Upper lobe of left lung (tissue), 6 donors: ENCODE measurements around the gene ITGA1. TPM values are rescaled to one million over a fixed set of nuclear protein-coding genes. Genes with fewer than 3 reads are reported as not detected.
A peak's percentile ranks its signal among the peaks of the same experiment; 100 is the strongest.

Experiments
- ATAC-seq, 2 donors: fragments of 200-7000 bp; cut with Tn5 transposase; one replicate each; pipeline ENCODE4 v1.9.1; 2022; ENCODE audit warnings: mild to moderate bottlenecking in 2 of 2, moderate library complexity in 2 of 2; ENCODE audit not compliant: low FRiP score in 2 of 2
- DNase-seq, 2 donors: peaks; one replicate each; pipeline ENCODE4 v3.0.0-alpha.2; 2019 to 2020
- H3K27ac ChIP-seq, 4 donors: fragments of 200-600 bp; sonication (generic); one replicate each; pipeline ENCODE4 v1.5.1; 2016 to 2019
- H3K27me3 ChIP-seq, 4 donors: fragments of 200-600 bp; sonication (generic); one replicate each; pipeline ENCODE4 v1.5.1; 2017 to 2019
- H3K36me3 ChIP-seq, 4 donors: fragments of 200-600 bp; sonication (generic); one replicate each; pipeline ENCODE4 v1.5.1; 2016 to 2019
- H3K4me1 ChIP-seq, 4 donors: fragments of 200-600 bp; sonication (generic); one replicate each; pipeline ENCODE4 v1.5.1; 2018 to 2019
- H3K4me3 ChIP-seq, 4 donors: fragments of 200-600 bp; sonication (generic); one replicate each; pipeline ENCODE4 v1.5.1; 2017 to 2019; ENCODE audit warnings: mild to moderate bottlenecking in 2 of 4, moderate library complexity in 1 of 4
- H3K9me3 ChIP-seq, 4 donors: fragments of 200-600 bp; sonication (generic); one replicate each; pipeline ENCODE4 v1.5.1; 2018 to 2019
- CTCF ChIP-seq, 6 experiments: fragments of 450-650 bp in 4 of 6; fragments of 200-600 bp in 2 of 6; sonication (generic) in 2 of 6; IDR thresholded peaks; one replicate each; pipeline ENCODE4 v1.5.1; 2016 to 2019; ENCODE audit warnings: antibody characterized with exemption in 6 of 6
- EP300 ChIP-seq, 4 donors: sonication (generic); formaldehyde crosslinking; IDR thresholded peaks; one replicate each; pipeline ENCODE4 v1.5.1; 2017; ENCODE audit warnings: antibody characterized with exemption in 4 of 4, control low read depth in 2 of 4
- POLR2A ChIP-seq, 4 donors: fragments of 450-650 bp; IDR thresholded peaks; one replicate each; pipeline ENCODE4 v1.5.1; 2016 to 2017; ENCODE audit warnings: antibody characterized with exemption in 4 of 4, mild to moderate bottlenecking in 2 of 4
- POLR2AphosphoS5 ChIP-seq, 2 donors: sonication (generic); formaldehyde crosslinking; IDR thresholded peaks; one replicate each; pipeline ENCODE4 v1.5.1; 2017; ENCODE audit warnings: antibody characterized with exemption in 2 of 2
- WGBS, 2 donors: methylation state at CpG; one replicate each; pipeline ENCODE4 v1.1.5; 2017 to 2018; 5-methylcytosine and 5-hydroxymethylcytosine counted together
- total RNA-seq, 6 donors: library from RNA; depleted of rRNA in 4 of 6; stranded (reverse); fragments of >200 nt in 4 of 6; gene quantifications; one replicate each; pipeline versions ENCODE4 v1.1.0 to v1.2.1, GENCODE V29; 2016 to 2021
- donor health status: DM: no; HTN: no; CAD: no; lungs with moderate emphysema.
- donor health status: DM: no; HTN: yes; CAD: no; lungs with severe emphysema.

ITGA1 gene
- total RNA-seq, 6 donors from 2014 or later = 19.9 to 134 (median 60.8) TPM

DNA sequence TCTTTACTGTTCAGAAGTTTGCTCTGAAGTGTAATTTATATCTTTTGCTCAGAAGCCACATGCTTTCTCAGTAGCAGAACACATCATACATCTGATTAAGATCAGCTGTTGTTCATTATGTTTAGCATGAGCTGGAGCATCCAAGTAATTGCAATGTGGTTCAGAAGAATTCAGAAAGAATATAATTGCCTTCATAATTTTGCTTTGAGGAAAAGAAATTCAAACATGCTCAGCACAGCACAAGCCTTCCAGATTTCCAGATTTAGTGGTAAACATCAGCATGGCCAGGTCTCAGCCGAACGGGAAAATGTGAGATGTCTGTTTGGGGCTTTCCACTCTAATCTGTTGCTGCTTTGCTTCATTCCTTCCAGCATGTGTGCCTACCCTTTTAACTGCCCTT lies 65.9 kb downstream of the ITGA1 start:
- H3K36me3 ChIP-seq = peaks cover 0 to 2% (median 0%) of the 10 kb centered on the region in 4 donors
- DNase-seq (no peak), ATAC-seq (no peak)
- H3K4me1 ChIP-seq = peaks cover 0 to 17% (median 5%) of the 10 kb centered on the region in 4 donors
- H3K27me3 ChIP-seq = no peaks in the 10 kb centered on the region
- no peaks in the 10 kb centered on the region for H3K9me3 ChIP-seq
- no peak for TF ChIP-seq CTCF (IDR thresholded peaks at IDR 0.05)
- no peak for TF ChIP-seq POLR2A (IDR thresholded peaks at IDR 0.05)
- TF ChIP-seq EP300 (IDR thresholded peaks at IDR 0.05) = no peak
- TF ChIP-seq POLR2AphosphoS5 (IDR thresholded peaks at IDR 0.05) = no peak
- 51 to 83% methylated on average over 2 of the region's 2 CpGs for WGBS, 2 donors
- no peak overlapping the region for H3K4me3 ChIP-seq
- H3K27ac ChIP-seq = peak overlapping the region in 1 of 4 donors; percentile 63

DNA sequence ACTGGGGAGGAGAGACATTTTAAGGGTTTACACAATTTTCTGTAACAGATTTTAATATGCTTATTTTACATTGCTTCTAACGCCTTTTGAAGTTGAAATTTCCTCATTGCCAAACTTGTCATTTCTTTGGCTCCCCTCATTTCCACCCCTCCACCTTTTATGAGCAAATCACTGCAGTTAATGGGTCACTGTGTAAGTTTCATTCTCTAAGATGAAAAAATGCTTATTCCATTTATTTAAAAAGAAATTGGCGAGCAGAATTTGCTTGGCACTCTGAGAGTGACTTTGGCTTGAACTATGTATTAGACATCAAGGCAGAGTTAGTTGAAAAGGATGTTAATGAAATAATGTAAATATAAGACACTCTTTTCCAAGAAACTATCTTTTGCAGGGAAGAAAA lies 66.6 kb downstream of the ITGA1 start:
- DNase-seq = no peak
- Histone ChIP-seq H3K27ac (peak overlapping the region in 1 of 4 donors; percentile 63), H3K4me3 (no peak overlapping the region), H3K36me3 (peaks cover 0 to 2% (median 0%) of the 10 kb centered on the region in 4 donors), H3K9me3 (no peaks in the 10 kb centered on the region), H3K4me1 (peaks cover 0 to 17% (median 5%) of the 10 kb centered on the region in 4 donors), H3K27me3 (no peaks in the 10 kb centered on the region)
- TF ChIP-seq CTCF (IDR thresholded peaks at IDR 0.05) (no peak), EP300 (IDR thresholded peaks at IDR 0.05) (no peak), POLR2A (IDR thresholded peaks at IDR 0.05) (no peak), POLR2AphosphoS5 (IDR thresholded peaks at IDR 0.05) (no peak)
- no peak for ATAC-seq
- 65 to 70% methylated on average over 2 of the region's 2 CpGs for WGBS, 2 donors

DNA sequence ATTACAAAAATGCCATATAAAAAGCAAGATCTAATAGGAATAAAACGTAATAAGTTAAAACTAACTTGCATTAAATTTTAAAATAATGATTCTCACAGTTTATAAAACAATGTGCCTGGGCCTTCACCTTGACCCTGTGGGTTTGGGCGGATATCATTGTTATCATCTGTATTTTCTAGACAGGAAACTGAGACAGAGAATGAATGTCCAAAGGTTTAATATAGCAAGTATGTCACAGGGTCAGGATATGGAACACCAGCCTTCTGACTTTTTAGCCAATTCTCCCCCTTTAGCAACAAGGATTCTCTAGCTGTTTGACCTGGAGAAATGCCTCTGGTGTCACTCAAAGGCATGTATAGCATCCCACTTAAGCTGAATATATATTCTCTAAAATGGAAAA lies 67.2 kb downstream of the ITGA1 start:
- H3K9me3 ChIP-seq = no peaks in the 10 kb centered on the region
- H3K27ac ChIP-seq = peak overlapping the region in 3 of 4 donors; percentile 1 to 63 (median 17)
- no peak for ATAC-seq
- peaks cover 0 to 17% (median 5%) of the 10 kb centered on the region in 4 donors for H3K4me1 ChIP-seq
- no peaks in the 10 kb centered on the region for H3K27me3 ChIP-seq
- no peak for DNase-seq
- TF ChIP-seq POLR2AphosphoS5 (IDR thresholded peaks at IDR 0.05) (no peak), CTCF (IDR thresholded peaks at IDR 0.05) (no peak), EP300 (IDR thresholded peaks at IDR 0.05) (no peak), POLR2A (IDR thresholded peaks at IDR 0.05) (no peak)
- H3K36me3 ChIP-seq = peaks cover 0 to 2% (median 0%) of the 10 kb centered on the region in 4 donors
- no peak overlapping the region for H3K4me3 ChIP-seq
- 58 to 65% methylated on average over 2 of the region's 2 CpGs for WGBS, 2 donors

DNA sequence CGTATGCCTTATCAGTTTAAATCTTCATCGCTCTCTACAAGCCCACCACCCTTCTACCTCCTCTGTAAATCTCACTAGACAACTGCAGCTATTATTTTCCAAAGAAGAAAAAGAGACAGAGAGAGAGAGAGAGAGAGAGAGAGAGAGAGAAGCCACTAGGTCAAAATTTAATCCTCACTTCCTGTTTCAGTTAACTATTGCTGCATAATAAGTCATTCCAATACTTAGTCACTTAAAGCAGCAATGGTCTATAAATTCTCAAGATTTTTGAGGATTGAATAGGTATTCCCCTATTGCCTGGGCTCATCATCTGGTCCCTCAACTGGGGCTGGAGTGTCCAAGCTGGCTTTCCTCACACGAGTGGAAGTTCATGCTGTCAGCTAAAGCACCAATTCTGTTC lies 68.8 kb downstream of the ITGA1 start:
- Histone ChIP-seq H3K4me3 (no peak overlapping the region), H3K27me3 (no peaks in the 10 kb centered on the region), H3K36me3 (peaks cover 0 to 5% (median 0%) of the 10 kb centered on the region in 4 donors), H3K4me1 (peaks cover 0 to 17% (median 5%) of the 10 kb centered on the region in 4 donors), H3K27ac (no peak overlapping the region), H3K9me3 (no peaks in the 10 kb centered on the region)
- no peak for TF ChIP-seq EP300 (IDR thresholded peaks at IDR 0.05)
- DNase-seq = no peak
- ATAC-seq = no peak
- 93 to 95% methylated on average over 3 of the region's 3 CpGs for WGBS, 2 donors

- H3K27ac ChIP-seq = no peak overlapping the region
- peaks cover 8 to 14% (median 13%) of the 10 kb centered on the region in 4 donors for H3K4me1 ChIP-seq
Observed at GRCh38 chr5:52859628-52860027, 71.9 kb downstream of the ITGA1 start.

More at GRCh38 chr5:52859628-52860027, 71.9 kb downstream of the ITGA1 start:
- H3K4me3 ChIP-seq = no peak overlapping the region
- no peak for TF ChIP-seq CTCF (IDR thresholded peaks at IDR 0.05)
- TF ChIP-seq EP300 (IDR thresholded peaks at IDR 0.05) = no peak
- no peak for TF ChIP-seq POLR2A (IDR thresholded peaks at IDR 0.05)
- TF ChIP-seq POLR2AphosphoS5 (IDR thresholded peaks at IDR 0.05) = no peak
- DNase-seq (no peak), ATAC-seq (no peak)
- WGBS, 2 donors = 85% methylated on average over 2 of the region's 2 CpGs
- H3K9me3 ChIP-seq = no peaks in the 10 kb centered on the region
- H3K36me3 ChIP-seq = peaks cover 0 to 3% (median 0%) of the 10 kb centered on the region in 4 donors
- H3K27me3 ChIP-seq = no peaks in the 10 kb centered on the region
